Endothelial cell of umbilical vein (primary cell): ENCODE results near the gene KIAA0825. TPM values are rescaled to one million over a fixed set of nuclear protein-coding genes. Genes with fewer than 3 reads are reported as not detected.

Experiments
- BruUV-seq: library from RNA; stranded (reverse); fragments of 400-500 nt; replicated peaks from 2 replicates; lab custom pipeline; 2021; lab: Mats Ljungman, UMichigan
- CTCF ChIA-PET: fragments of 300-600, 350-600 bp; sonication (Branson Sonifier 250); formaldehyde crosslinking; loops from one replicate; lab custom pipeline; 2021; ENCODE audit warnings: antibody characterized with exemption, inconsistent platforms; lab: Charles Lee
- POLR2A ChIA-PET: fragments of 300-600, 350-600 bp; sonication (Branson Sonifier 250); formaldehyde crosslinking; loops from one replicate; lab custom pipeline; 2021; ENCODE audit warnings: antibody characterized with exemption, inconsistent platforms; lab: Charles Lee
- DNase-seq: peaks from one replicate; pipeline ENCODE4 v3.0.0-alpha.2; 2011; ENCODE audit warnings: low read depth, low spot score
- FAIRE-seq: peaks from 2 replicates; lab custom pipeline; 2011; peaks lifted over from hg19 to GRCh38; lab: Jason Lieb, UNC
- H2AFZ ChIP-seq: 2 replicates; pipeline ENCODE4 v1.6.0; 2012; ENCODE audit warnings: low read depth, low read length, control low read depth, inconsistent platforms
- H3K27ac ChIP-seq: 2 replicates; pipeline ENCODE4 v1.5.1; 2011; ENCODE audit warnings: low read depth, mild to moderate bottlenecking, control low read depth, low read length, moderate library complexity; ENCODE audit not compliant: insufficient read depth
- H3K27me3 ChIP-seq, 2 experiments: 2 replicates each; pipeline versions ENCODE4 v1.6.0 to v1.6.1; 2011; ENCODE audit warnings: low read length in 2 of 2, mixed read lengths in 1 of 2; ENCODE audit not compliant: control insufficient read depth in 2 of 2, insufficient read depth in 2 of 2
- H3K36me3 ChIP-seq, 2 experiments: 2 replicates in 1 of 2; 3 replicates in 1 of 2; pipeline ENCODE4 v1.5.1; 2011; ENCODE audit warnings: low read length in 2 of 2, mild to moderate bottlenecking in 1 of 2, moderate library complexity in 1 of 2; ENCODE audit not compliant: control insufficient read depth in 2 of 2, insufficient read depth in 2 of 2; ENCODE audit errors: extremely low read depth in 1 of 2
- H3K4me1 ChIP-seq: 3 replicates; pipeline ENCODE4 v1.5.1; 2011; ENCODE audit warnings: mild to moderate bottlenecking, low read length; ENCODE audit not compliant: control insufficient read depth, insufficient read depth; ENCODE audit errors: extremely low read depth
- H3K4me2 ChIP-seq: 2 replicates; pipeline ENCODE4 v1.6.1; 2011; ENCODE audit warnings: low read length, control low read depth, mixed read lengths; ENCODE audit not compliant: insufficient read depth
- H3K4me3 ChIP-seq, 3 experiments: fragments of 200-600 bp in 1 of 3; sonication (generic), shearing (Covaris generic) in 1 of 3; replicated peaks in 1 of 3; 2 replicates each; pipeline ENCODE4 v1.5.1; 2011 to 2016; ENCODE audit warnings: control low read depth in 3 of 3, low read length in 3 of 3, mild to moderate bottlenecking in 2 of 3, inconsistent platforms in 1 of 3, low read depth in 1 of 3, moderate library complexity in 1 of 3; ENCODE audit not compliant: insufficient read depth in 1 of 3
- H3K79me2 ChIP-seq: 2 replicates; pipeline ENCODE4 v1.6.0; 2012; ENCODE audit warnings: low read length, inconsistent platforms; ENCODE audit not compliant: control insufficient read depth, insufficient read depth
- H3K9ac ChIP-seq: replicated peaks from 2 replicates; pipeline ENCODE3; 2011; ENCODE audit warnings: low read length, control low read depth; ENCODE audit not compliant: insufficient read depth; ENCODE audit errors: extremely low read depth
- H3K9me1 ChIP-seq: replicated peaks from 3 replicates; pipeline ENCODE4 v1.6.0; 2011; ENCODE audit warnings: mild to moderate bottlenecking, low read length; ENCODE audit not compliant: control insufficient read depth, insufficient read depth; ENCODE audit errors: extremely low read depth
- H3K9me3 ChIP-seq: replicated peaks from 2 replicates; pipeline ENCODE4 v1.5.1; 2012; ENCODE audit warnings: low read length, inconsistent platforms; ENCODE audit not compliant: control insufficient read depth, insufficient read depth
- H4K20me1 ChIP-seq: replicated peaks from 2 replicates; pipeline ENCODE3; 2011; ENCODE audit warnings: mild to moderate bottlenecking, low read length; ENCODE audit not compliant: control insufficient read depth, insufficient read depth; ENCODE audit errors: extremely low read depth
- CTCF ChIP-seq, 2 donors: IDR thresholded peaks; 1 replicate in 1 of 2; 2 replicates in 1 of 2; pipeline ENCODE4 v1.5.1; 2011; ENCODE audit warnings: low read length in 2 of 2, mild to moderate bottlenecking in 2 of 2, moderate library complexity in 2 of 2, control low read depth in 1 of 2, inconsistent platforms in 1 of 2, low read depth in 1 of 2; ENCODE audit not compliant: insufficient read depth in 1 of 2; ENCODE audit errors: extremely low read depth in 1 of 2
- EZH2 ChIP-seq: IDR thresholded peaks from 2 replicates; pipeline ENCODE4 v1.6.1; 2012; ENCODE audit warnings: borderline replicate concordance, low read depth, mild to moderate bottlenecking, moderate library complexity, low read length, inconsistent platforms; ENCODE audit not compliant: severe bottlenecking
- FOS ChIP-seq: IDR thresholded peaks from 2 replicates; pipeline ENCODE4 v1.6.1; 2011; ENCODE audit warnings: mild to moderate bottlenecking, low read length, moderate library complexity, borderline replicate concordance; ENCODE audit not compliant: insufficient read depth
- GATA2 ChIP-seq: IDR thresholded peaks from 2 replicates; pipeline ENCODE4 v1.7.0; 2011; ENCODE audit warnings: low read depth, mild to moderate bottlenecking, moderate library complexity, mixed read lengths, low read length; ENCODE audit not compliant: insufficient read length, insufficient read depth
- JUN ChIP-seq: IDR thresholded peaks from 2 replicates; pipeline ENCODE4 v1.6.1; 2011; ENCODE audit warnings: borderline replicate concordance, low read depth; ENCODE audit not compliant: insufficient read length, insufficient read depth
- MAX ChIP-seq: IDR thresholded peaks from 2 replicates; pipeline ENCODE4 v1.6.1; 2011; ENCODE audit not compliant: insufficient read depth, insufficient read length
- MYC ChIP-seq: IDR thresholded peaks from one replicate; pipeline ENCODE4 v1.6.1; 2011; ENCODE audit warnings: mild to moderate bottlenecking, low read depth, low read length
- POLR2A ChIP-seq: IDR thresholded peaks from 2 replicates; pipeline ENCODE4 v1.6.1; 2012; ENCODE audit warnings: low read depth, mild to moderate bottlenecking, control low read depth, low read length
- POLR2AphosphoS5 ChIP-seq: IDR thresholded peaks from 2 replicates; pipeline ENCODE4 v1.6.1; 2012; ENCODE audit warnings: low read depth, mild to moderate bottlenecking, control low read depth, low read length, moderate library complexity; ENCODE audit not compliant: insufficient read depth
- dilution Hi-C: fragments of 300-500 bp; cut with MboI; formaldehyde crosslinking; loops from one replicate; pipeline ENCODE4 v1.15.0; 2019; ENCODE audit warnings: low sequenced_read_pairs; ENCODE audit not compliant: extremely low pct_ligation_motif_present
- intact Hi-C: fragments of 100-400 bp; cut with micrococcal nuclease; formaldehyde crosslinking; loops from one replicate; pipeline ENCODE4 v1.10.0; 2022
- polyA plus RNA-seq, 4 experiments: library from polyadenylated mRNA; depleted of rRNA in 3 of 4; stranded (reverse) in 3 of 4; unstranded in 1 of 4; fragments of >200 nt; gene quantifications; 2 replicates each; pipeline versions ENCODE4 v1.2.1 to v1.2.3, GENCODE V29; 2011 to 2012; ENCODE audit warnings: missing spikeins in 1 of 4
- total RNA-seq: library from RNA; stranded (reverse); gene quantifications from 2 replicates; pipeline ENCODE4 v1.2.3, GENCODE V29; 2021

Gene KIAA0825
- total and polyA plus RNA-seq, 2 donors (not counting 3 experiments of a cell fraction or from before 2014, with no cell fraction given) = 0.15 to 1.1 TPM

- dilution Hi-C loops (no loop called here), intact Hi-C loops (no loop called here)
- H3K9me1 ChIP-seq = no peaks in the 10 kb centered on the region
- no peaks in the 10 kb centered on the region for H3K36me3 ChIP-seq
- TF ChIP-seq GATA2 (no peak), POLR2A (no peak), MYC (no peak), EZH2 (no peak), MAX (no peak), POLR2AphosphoS5 (no peak), CTCF (IDR thresholded peaks at IDR 0.05; ENCODE audit: extremely low read depth in 1 of 2, insufficient read depth in 1 of 2, low read depth in 1 of 2, low read length in 2 of 2) (no peak), JUN (no peak), FOS (no peak)
- DNase-seq (no peak), FAIRE-seq (no peak)
- POLR2A ChIA-PET = no interaction called here
- H3K4me3 ChIP-seq = no peak overlapping the region
- no peaks in the 10 kb centered on the region for H3K79me2 ChIP-seq
- no TSS peak for BruUV-seq
- no peak overlapping the region for H3K27ac ChIP-seq
- H3K4me2 ChIP-seq = no peak overlapping the region
- CTCF ChIA-PET = interaction anchor here (1.1 kb wide), 1 partner anchor 11 kb away, joined by 3 read pairs; no protein-coding TSS in a partner anchor
- no peak overlapping the region for H2AFZ ChIP-seq
- H3K9me3 ChIP-seq = no peaks in the 10 kb centered on the region
- H3K9ac ChIP-seq = no peak overlapping the region
- H3K4me1 ChIP-seq = no peaks in the 10 kb centered on the region
- H4K20me1 ChIP-seq = no peaks in the 10 kb centered on the region
- no peaks in the 10 kb centered on the region for H3K27me3 ChIP-seq
Observed at GRCh38 chr5:94457788-94458187, 160.6 kb downstream of the KIAA0825 start.
